GM12874 (cell line): ENCODE data around the gene SEZ6L.

Experiments used
- CTCF ChIP-seq: IDR thresholded peaks from 2 replicates; pipeline ENCODE4 v1.5.1; 2011; ENCODE audit warnings: low read depth, mild to moderate bottlenecking, control low read depth, low read length, moderate library complexity; ENCODE audit not compliant: insufficient read depth

The SEZ6L gene

DNA sequence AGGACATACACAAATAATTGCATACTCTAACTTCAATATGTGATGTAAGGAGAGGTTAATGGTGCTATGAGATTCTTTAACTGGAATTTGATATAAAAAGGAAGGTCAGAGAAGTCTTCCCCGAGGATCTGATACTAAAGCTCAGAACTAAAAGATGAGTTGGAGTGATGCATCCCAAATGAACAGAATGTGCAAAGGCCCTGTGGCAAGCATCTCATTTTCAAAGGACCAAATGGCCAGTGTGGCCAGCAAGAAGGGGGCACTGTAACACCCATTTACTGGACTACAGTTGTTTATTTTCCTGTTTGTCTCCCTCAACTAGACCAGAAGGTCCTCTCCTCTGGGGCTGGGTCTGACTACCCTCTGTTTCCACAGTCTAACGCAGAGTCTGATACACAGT is 144.9 kb downstream of the SEZ6L start:
- TF ChIP-seq CTCF = no peak

DNA sequence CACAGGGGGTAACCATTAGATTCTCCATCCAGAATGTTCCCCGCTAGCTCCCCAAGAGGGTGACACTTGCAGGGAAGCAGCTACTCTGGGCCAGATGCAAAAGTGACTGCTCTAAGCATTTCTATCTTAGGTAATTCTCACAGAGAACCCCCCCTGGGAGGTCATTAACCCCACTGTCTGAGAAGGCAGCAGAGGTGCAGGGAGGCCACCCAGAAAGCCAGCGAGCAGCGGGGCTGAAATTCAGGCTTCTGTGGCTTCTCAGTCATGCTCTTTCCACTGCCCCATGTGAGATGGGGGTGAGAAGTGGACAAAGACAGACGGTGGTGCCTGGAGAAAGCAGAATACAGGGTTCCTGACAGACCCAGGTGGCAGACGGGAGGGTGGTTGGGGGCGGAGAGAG is 145.4 kb downstream of the SEZ6L start:
- no peak for TF ChIP-seq CTCF

GRCh38 chr22:26316732-26317285 is 147.5 kb downstream of the SEZ6L start:
- TF ChIP-seq CTCF = no peak

- TF ChIP-seq CTCF = peak; percentile 42
Observed at GRCh38 chr22:26318975-26319374, 149.7 kb downstream of the SEZ6L start.

DNA sequence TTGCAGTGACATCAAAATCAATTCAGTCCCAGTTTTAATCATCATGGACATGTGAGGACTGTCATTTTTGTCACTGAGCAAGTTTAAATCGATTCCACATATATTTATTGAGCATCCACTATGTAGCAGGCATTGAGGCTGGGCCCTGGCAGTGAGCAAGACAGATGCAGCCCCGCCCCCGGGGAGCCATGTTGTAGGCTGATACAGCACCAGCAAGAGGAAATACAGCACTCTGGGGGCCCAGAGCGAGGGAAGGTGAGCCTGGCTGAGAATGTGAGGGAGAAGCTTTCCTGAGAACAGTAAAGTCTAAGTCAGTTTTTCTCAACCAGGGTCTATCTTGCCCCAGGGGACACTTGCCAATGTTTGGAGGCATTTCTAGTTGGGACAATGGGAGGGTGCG is 151.2 kb downstream of the SEZ6L start:
- TF ChIP-seq CTCF = no peak

DNA sequence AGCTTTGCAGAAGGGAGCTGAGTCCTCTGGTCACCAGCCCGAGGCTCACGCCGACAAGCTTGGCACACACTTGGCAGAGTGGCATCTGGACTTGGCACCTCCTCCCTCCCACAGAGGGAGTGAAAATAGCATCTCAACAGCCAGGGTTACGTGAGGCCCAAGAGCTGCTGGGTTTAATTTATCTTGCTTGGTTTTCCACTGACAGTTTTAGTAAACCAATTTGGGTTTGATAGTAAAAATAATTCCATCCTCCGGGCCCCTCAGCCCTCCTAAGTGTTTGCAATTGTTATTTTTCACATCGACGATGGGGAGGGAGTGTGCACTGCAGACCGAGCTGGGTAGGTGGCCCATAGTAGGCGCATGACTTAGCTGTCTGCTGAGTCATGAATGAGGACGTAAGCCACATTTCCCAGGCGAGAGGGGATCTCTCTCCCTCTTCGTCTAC is 152.2 kb downstream of the SEZ6L start:
- no peak for TF ChIP-seq CTCF

DNA sequence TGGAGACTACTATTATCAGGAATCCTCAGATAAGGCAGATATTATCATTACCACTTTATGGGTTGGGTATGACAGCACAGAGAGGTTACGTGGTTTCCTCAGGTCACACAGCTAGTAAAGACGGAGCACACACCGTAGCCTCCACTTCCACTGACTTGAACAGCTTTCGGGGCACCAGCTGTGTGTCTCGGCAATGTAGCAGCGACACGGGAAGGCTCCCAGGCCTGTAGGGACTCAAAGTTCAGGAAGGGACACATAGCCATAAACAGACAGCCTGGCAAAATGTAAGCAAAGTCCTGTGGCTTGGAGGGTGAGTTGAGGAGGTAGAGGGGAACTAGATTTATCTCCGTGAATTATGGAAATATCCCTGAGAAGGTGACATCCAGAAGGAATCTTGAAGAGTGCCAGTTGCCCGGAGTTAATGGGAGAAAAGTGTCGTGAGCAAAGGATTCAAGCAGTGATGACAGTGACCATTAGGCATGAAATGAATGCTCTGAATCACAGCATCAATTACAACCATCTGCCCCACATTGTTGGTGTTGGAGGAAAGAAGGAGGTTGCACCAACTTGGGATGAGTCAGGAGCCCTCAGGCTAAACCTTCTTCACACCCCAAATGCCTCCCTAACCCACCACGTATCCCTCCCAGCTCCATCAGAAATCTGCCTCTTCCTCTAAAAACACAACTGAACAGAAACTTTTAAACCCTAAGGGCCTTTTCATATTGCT is 153.1 kb downstream of the SEZ6L start:
- TF ChIP-seq CTCF = no peak
